ENCODE measurements around the gene GJC1. TPM values are rescaled to one million over a fixed set of nuclear protein-coding genes. Genes with fewer than 3 reads are reported as not detected.

GJC1 gene
- total RNA-seq, 2 donors from 2014 or later, result 0.95 to 18.6 TPM

GRCh38 chr17:44754276-44754675, 75.8 kb downstream of the GJC1 start:
- intact Hi-C loops (cut with DNase I, micrococcal nuclease), result no loop called here
- no peak for DNase-seq
- no peak for ATAC-seq

- intact Hi-C loops (cut with DNase I, micrococcal nuclease), result no loop called here
- ATAC-seq, result no peak
- no peak for DNase-seq
These were observed 76.9 kb downstream of the GJC1 start for GRCh38 chr17:44752953-44753861.

- intact Hi-C loops (cut with DNase I, micrococcal nuclease), result no loop called here
- no peak for ATAC-seq
These were observed 78.3 kb downstream of the GJC1 start for GRCh38 chr17:44751806-44752205.

GRCh38 chr17:44751331-44751730, 78.8 kb downstream of the GJC1 start:
- intact Hi-C loops (cut with DNase I, micrococcal nuclease), result no loop called here
- no peak for DNase-seq
- no peak for ATAC-seq

More at GRCh38 chr17:44751806-44752205, 78.3 kb downstream of the GJC1 start:
- no peak for DNase-seq

- ATAC-seq (no peak), DNase-seq (no peak)
- intact Hi-C loops (cut with DNase I, micrococcal nuclease), result no loop called here
These were observed 80.1 kb downstream of the GJC1 start for GRCh38 chr17:44749980-44750318.

- intact Hi-C loops (cut with DNase I, micrococcal nuclease), result no loop called here
- no peak for DNase-seq
- no peak for ATAC-seq
These were observed 80.8 kb downstream of the GJC1 start for GRCh38 chr17:44749076-44749979.

Other genes starting within 250 kb of the GJC1 start
- gene MEIOC, start 173.8 kb downstream of the GJC1 start, total RNA-seq, result not detected
- gene CCDC43, start 140.5 kb downstream of the GJC1 start, total RNA-seq, result 10 to 100 TPM; 17.8 to 19.1 TPM
- 1 to 10 TPM; 2.5 to 5.2 TPM for gene DBF4B, start 121.6 kb downstream of the GJC1 start, total RNA-seq
- under 1 TPM in 1 of 2 donors, not detected in 1; 0.42 TPM for gene ADAM11, start 71.3 kb downstream of the GJC1 start, total RNA-seq
- 1 to 10 TPM in 1 of 2 donors, not detected in 1; 1.3 TPM for gene HIGD1B, start 17.6 kb upstream of the GJC1 start, total RNA-seq
- gene EFTUD2, start 69.2 kb upstream of the GJC1 start, total RNA-seq, result 10 to 100 TPM; 72.6 to 77.5 TPM
- gene GFAP, start 85.2 kb upstream of the GJC1 start, total RNA-seq, result under 1 TPM; 0.11 to 0.37 TPM
- 1 to 10 TPM; 3.0 to 8.8 TPM for gene KIF18B, start 117.5 kb upstream of the GJC1 start, total RNA-seq
- gene C1QL1, start 138.0 kb upstream of the GJC1 start, total RNA-seq, result 1 to 10 TPM in 1 of 2 donors, under 1 TPM in 1; 0.58 to 3.1 TPM
- 10 to 100 TPM; 25.7 to 28.1 TPM for gene DCAKD, start 221.3 kb upstream of the GJC1 start, total RNA-seq
- 10 to 100 TPM; 48.2 to 69.5 TPM for gene NMT1, start 231.0 kb upstream of the GJC1 start, total RNA-seq

Measured in left colon (tissue), 2 donors.